Sigmoid colon (tissue), 4 donors: Measurements from ENCODE around the gene GAMT.

Source experiments
- EP300 ChIP-seq, 4 donors: sonication (generic); formaldehyde crosslinking; IDR thresholded peaks; one replicate each; pipeline ENCODE4 v1.6.1; 2017; ENCODE audit warnings: antibody characterized with exemption in 4 of 4
- POLR2A ChIP-seq, 2 donors: fragments of 450-650 bp; IDR thresholded peaks; one replicate each; pipeline ENCODE4 v1.6.1; 2016; ENCODE audit warnings: antibody characterized with exemption in 2 of 2, mild to moderate bottlenecking in 2 of 2, moderate library complexity in 2 of 2
- TF ChIP-seq, protein P1 (sequence below), 4 experiments: fragments of 450-650 bp in 3 of 4; fragments of 200-600 bp in 1 of 4; IDR thresholded peaks; one replicate each; pipeline ENCODE4 v1.5.1; 2016 to 2019; ENCODE audit warnings: antibody characterized with exemption in 4 of 4, mild to moderate bottlenecking in 3 of 4, moderate library complexity in 2 of 4

- TF ChIP-seq, protein P1, sequence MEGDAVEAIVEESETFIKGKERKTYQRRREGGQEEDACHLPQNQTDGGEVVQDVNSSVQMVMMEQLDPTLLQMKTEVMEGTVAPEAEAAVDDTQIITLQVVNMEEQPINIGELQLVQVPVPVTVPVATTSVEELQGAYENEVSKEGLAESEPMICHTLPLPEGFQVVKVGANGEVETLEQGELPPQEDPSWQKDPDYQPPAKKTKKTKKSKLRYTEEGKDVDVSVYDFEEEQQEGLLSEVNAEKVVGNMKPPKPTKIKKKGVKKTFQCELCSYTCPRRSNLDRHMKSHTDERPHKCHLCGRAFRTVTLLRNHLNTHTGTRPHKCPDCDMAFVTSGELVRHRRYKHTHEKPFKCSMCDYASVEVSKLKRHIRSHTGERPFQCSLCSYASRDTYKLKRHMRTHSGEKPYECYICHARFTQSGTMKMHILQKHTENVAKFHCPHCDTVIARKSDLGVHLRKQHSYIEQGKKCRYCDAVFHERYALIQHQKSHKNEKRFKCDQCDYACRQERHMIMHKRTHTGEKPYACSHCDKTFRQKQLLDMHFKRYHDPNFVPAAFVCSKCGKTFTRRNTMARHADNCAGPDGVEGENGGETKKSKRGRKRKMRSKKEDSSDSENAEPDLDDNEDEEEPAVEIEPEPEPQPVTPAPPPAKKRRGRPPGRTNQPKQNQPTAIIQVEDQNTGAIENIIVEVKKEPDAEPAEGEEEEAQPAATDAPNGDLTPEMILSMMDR (IDR thresholded peaks at IDR 0.05), result no peak
- TF ChIP-seq EP300 (IDR thresholded peaks at IDR 0.05), result no peak
- TF ChIP-seq POLR2A (IDR thresholded peaks at IDR 0.05), result no peak
These were observed 7.2 kb upstream of the GAMT start for GRCh38 chr19:1408300-1409203.
